GM20431 (cell line): ENCODE data around the gene PITX1.

ENCODE experiments used
- in situ Hi-C: fragments of 300-500 bp; cut with MseI, MboI; formaldehyde crosslinking; loops from one replicate; pipeline ENCODE4 v1.15.0; 2020; ENCODE audit warnings: low sequenced_read_pairs; ENCODE audit not compliant: unreplicated experiment

PITX1 gene

GRCh38 chr5:135046661-135047346 is 12.8 kb upstream of the PITX1 start:
- in situ Hi-C loops = no loop called here

- in situ Hi-C loops = no loop called here
Measured at GRCh38 chr5:135045488-135045887, 11.5 kb upstream of the PITX1 start.

GRCh38 chr5:135042595-135042994 is 8.6 kb upstream of the PITX1 start:
- in situ Hi-C loops = no loop called here

GRCh38 chr5:135041726-135042125 is 7.7 kb upstream of the PITX1 start:
- in situ Hi-C loops = no loop called here

GRCh38 chr5:135041145-135041587 is 7.1 kb upstream of the PITX1 start:
- in situ Hi-C loops = no loop called here

- in situ Hi-C loops = no loop called here
Measured at GRCh38 chr5:135040333-135041144, 6.5 kb upstream of the PITX1 start.

- in situ Hi-C loops = no loop called here
Measured at GRCh38 chr5:135040034-135040332, 6.0 kb upstream of the PITX1 start.

- in situ Hi-C loops = no loop called here
Measured at GRCh38 chr5:135039271-135040033, 5.4 kb upstream of the PITX1 start.

- in situ Hi-C loops = no loop called here
Measured at GRCh38 chr5:135038813-135039270, 4.8 kb upstream of the PITX1 start.

GRCh38 chr5:135038205-135038812 is 4.3 kb upstream of the PITX1 start:
- in situ Hi-C loops = no loop called here

GRCh38 chr5:135037519-135038204 is 3.6 kb upstream of the PITX1 start:
- in situ Hi-C loops = no loop called here

GRCh38 chr5:135036405-135036804 is 2.4 kb upstream of the PITX1 start:
- in situ Hi-C loops = no loop called here

GRCh38 chr5:135035678-135036030 is 1.6 kb upstream of the PITX1 start:
- in situ Hi-C loops = no loop called here

- in situ Hi-C loops = no loop called here
Measured at GRCh38 chr5:135034963-135035677, 1.1 kb upstream of the PITX1 start.

GRCh38 chr5:135034236-135034962 is 371 bp upstream of the PITX1 start:
- in situ Hi-C loops = no loop called here

- in situ Hi-C loops = no loop called here
Measured at GRCh38 chr5:135032999-135033861, 798 bp downstream of the PITX1 start.

GRCh38 chr5:135032695-135032998 is 1.4 kb downstream of the PITX1 start:
- in situ Hi-C loops = no loop called here
